SIG-M5 (cell line): ENCODE results near the gene SPON1.

ENCODE experiments used
- DNase-seq: peaks from one replicate; lab custom pipeline; 2025; lab: John Stamatoyannopoulos, UW

SPON1 gene

GRCh38 chr11:13944911-13945425 lies 17.6 kb upstream of the SPON1 start:
- no peak for DNase-seq

- no peak for DNase-seq
These were observed 15.1 kb upstream of the SPON1 start for GRCh38 chr11:13947379-13947778.

GRCh38 chr11:13949876-13950275 lies 12.6 kb upstream of the SPON1 start:
- no peak for DNase-seq

GRCh38 chr11:13952221-13952620 lies 10.3 kb upstream of the SPON1 start:
- DNase-seq, result no peak

- no peak for DNase-seq
These were observed 9.9 kb upstream of the SPON1 start for GRCh38 chr11:13952668-13953067.

GRCh38 chr11:13954591-13954990 lies 7.9 kb upstream of the SPON1 start:
- DNase-seq, result no peak

GRCh38 chr11:13955971-13956421 lies 6.5 kb upstream of the SPON1 start:
- DNase-seq, result no peak

- no peak for DNase-seq
These were observed 5.5 kb upstream of the SPON1 start for GRCh38 chr11:13956988-13957387.

- no peak for DNase-seq
These were observed 3.7 kb upstream of the SPON1 start for GRCh38 chr11:13958641-13959400.

- no peak for DNase-seq
These were observed 343 bp upstream of the SPON1 start for GRCh38 chr11:13962198-13962561.

- no peak for DNase-seq
These were observed 836 bp downstream of the SPON1 start for GRCh38 chr11:13963169-13963948.

GRCh38 chr11:13963949-13964770 lies 1.6 kb downstream of the SPON1 start:
- DNase-seq, result no peak

GRCh38 chr11:13964771-13965074 lies 2.2 kb downstream of the SPON1 start:
- DNase-seq, result no peak

GRCh38 chr11:13965337-13965736 lies 2.8 kb downstream of the SPON1 start:
- DNase-seq, result no peak

GRCh38 chr11:13966013-13966412 lies 3.5 kb downstream of the SPON1 start:
- no peak for DNase-seq

GRCh38 chr11:13966486-13966885 lies 4.0 kb downstream of the SPON1 start:
- DNase-seq, result no peak

- no peak for DNase-seq
These were observed 8.5 kb downstream of the SPON1 start for GRCh38 chr11:13970986-13971385.

GRCh38 chr11:13972043-13972910 lies 9.8 kb downstream of the SPON1 start:
- no peak for DNase-seq

GRCh38 chr11:13972944-13973343 lies 10.4 kb downstream of the SPON1 start:
- DNase-seq, result no peak

- no peak for DNase-seq
These were observed 12.1 kb downstream of the SPON1 start for GRCh38 chr11:13974631-13975030.

GRCh38 chr11:13983081-13983751 lies 20.7 kb downstream of the SPON1 start:
- DNase-seq, result no peak
